GM19099 (cell line): ENCODE measurements around the gene ARHGAP42.

Source experiments
- POLR2A ChIP-seq: IDR thresholded peaks from 3 replicates; pipeline ENCODE4 v1.6.1; 2011; ENCODE audit warnings: low read depth; ENCODE audit not compliant: insufficient read length; ENCODE audit errors: extremely low read depth

Gene ARHGAP42

GRCh38 chr11:100734743-100735527, 47.8 kb downstream of the ARHGAP42 start:
- TF ChIP-seq POLR2A: no peak

- TF ChIP-seq POLR2A: no peak
Measured at GRCh38 chr11:100735949-100736675, 49.0 kb downstream of the ARHGAP42 start.

GRCh38 chr11:100738701-100739270, 51.7 kb downstream of the ARHGAP42 start:
- no peak for TF ChIP-seq POLR2A

GRCh38 chr11:100739666-100740065, 52.6 kb downstream of the ARHGAP42 start:
- no peak for TF ChIP-seq POLR2A

GRCh38 chr11:100740440-100740839, 53.4 kb downstream of the ARHGAP42 start:
- TF ChIP-seq POLR2A: no peak

GRCh38 chr11:100741866-100742625, 55.0 kb downstream of the ARHGAP42 start:
- no peak for TF ChIP-seq POLR2A

GRCh38 chr11:100746448-100746847, 59.4 kb downstream of the ARHGAP42 start:
- no peak for TF ChIP-seq POLR2A

GRCh38 chr11:100748153-100748552, 61.1 kb downstream of the ARHGAP42 start:
- no peak for TF ChIP-seq POLR2A

- no peak for TF ChIP-seq POLR2A
Measured at GRCh38 chr11:100752371-100753171, 65.5 kb downstream of the ARHGAP42 start.

- no peak for TF ChIP-seq POLR2A
Measured at GRCh38 chr11:100753172-100753543, 66.1 kb downstream of the ARHGAP42 start.

- TF ChIP-seq POLR2A: no peak
Measured at GRCh38 chr11:100753571-100753970, 66.5 kb downstream of the ARHGAP42 start.

- TF ChIP-seq POLR2A: no peak
Measured at GRCh38 chr11:100756559-100756958, 69.5 kb downstream of the ARHGAP42 start.

GRCh38 chr11:100757646-100758045, 70.6 kb downstream of the ARHGAP42 start:
- no peak for TF ChIP-seq POLR2A

- TF ChIP-seq POLR2A: no peak
Measured at GRCh38 chr11:100759106-100759505, 72.0 kb downstream of the ARHGAP42 start.
